HCT116 (cell line): Measurements from ENCODE around the gene ZSCAN9. TPM values are rescaled to one million over a fixed set of nuclear protein-coding genes. Genes with fewer than 3 reads are reported as not detected.

Experiments used
- ATAC-seq: fragments of 200-7000 bp; cut with Tn5 transposase; 2 replicates; pipeline ENCODE4 v1.9.1; 2020; ENCODE audit warnings: mild to moderate bottlenecking, moderate library complexity
- BruUV-seq: library from RNA; stranded (reverse); fragments of 400-500 nt; replicated peaks from 2 replicates; lab custom pipeline; 2021; lab: Mats Ljungman, UMichigan
- CTCF ChIA-PET: fragments of 300-600 bp; sonication (Branson Sonifier 250); formaldehyde crosslinking; loops from one replicate; lab custom pipeline; 2021; ENCODE audit warnings: antibody characterized with exemption; lab: Charles Lee
- POLR2A ChIA-PET: fragments of 300-600, 350-600 bp; sonication (Branson Sonifier 250); formaldehyde crosslinking; loops from one replicate; lab custom pipeline; 2021; ENCODE audit warnings: antibody characterized with exemption; lab: Charles Lee
- RAD21 ChIA-PET, 2 experiments: fragments of 300-600 bp; sonication (Branson Sonifier 250); formaldehyde crosslinking; loops; one replicate each; lab custom pipeline; 2023; ENCODE audit warnings: low total read pairs in 2 of 2; ENCODE audit not compliant: uncharacterized antibody in 2 of 2, unreplicated experiment in 2 of 2, low non-redundant PET in 1 of 2; lab: Charles Lee
- DNase-seq: peaks from one replicate; pipeline ENCODE4 v3.0.0-alpha.2; 2010; ENCODE audit warnings: low read depth, low spot score
- H2AFZ ChIP-seq: fragments of 200-600 bp; shearing (Covaris generic), sonication (generic); 2 replicates; pipeline ENCODE4 v1.6.1; 2017; ENCODE audit warnings: low read depth, mixed run types, mixed read lengths, antibody characterized with exemption, low read length; ENCODE audit not compliant: poor library complexity, severe bottlenecking
- H3K27ac ChIP-seq: 2 replicates; pipeline ENCODE4 v1.5.1; 2012; ENCODE audit warnings: low read depth, low read length
- H3K27me3 ChIP-seq: fragments of 200-600 bp; sonication (generic); 2 replicates; pipeline ENCODE4 v1.6.1; 2016; ENCODE audit warnings: mixed run types, low read length, mixed read lengths; ENCODE audit not compliant: insufficient read depth
- H3K36me3 ChIP-seq, 2 experiments: fragments of 200-500 bp in 1 of 2; fragments of 200-600 bp in 1 of 2; sonication (Bioruptor generic) in 1 of 2; sonication (generic) in 1 of 2; 2 replicates each; pipeline versions ENCODE4 v1.5.1 to v1.6.1; 2014 to 2016; ENCODE audit warnings: low read length in 2 of 2, inconsistent platforms in 1 of 2, mixed read lengths in 1 of 2, mixed run types in 1 of 2; ENCODE audit not compliant: insufficient read depth in 2 of 2, control insufficient read depth in 1 of 2
- H3K4me1 ChIP-seq, 2 experiments: fragments of 200-600 bp in 1 of 2; sonication (generic) in 1 of 2; 2 replicates each; pipeline versions ENCODE4 v1.5.1 to v1.6.1; 2012 to 2017; ENCODE audit warnings: low read length in 2 of 2, inconsistent platforms in 1 of 2, mild to moderate bottlenecking in 1 of 2, mixed read lengths in 1 of 2, mixed run types in 1 of 2, moderate library complexity in 1 of 2; ENCODE audit not compliant: insufficient read depth in 2 of 2, control insufficient read depth in 1 of 2
- H3K4me2 ChIP-seq: fragments of 200-600 bp; sonication (generic); 2 replicates; pipeline ENCODE4 v1.6.1; 2017; ENCODE audit warnings: mixed run types, low read length, mixed read lengths
- H3K4me3 ChIP-seq, 2 experiments: fragments of 200-600 bp in 1 of 2; sonication (generic) in 1 of 2; replicated peaks in 1 of 2; 2 replicates each; pipeline ENCODE4 v1.5.1; 2011 to 2016; ENCODE audit warnings: low read length in 2 of 2, control low read depth in 1 of 2, low read depth in 1 of 2, mild to moderate bottlenecking in 1 of 2, mixed read lengths in 1 of 2, mixed run types in 1 of 2
- H3K79me2 ChIP-seq: fragments of 200-600 bp; sonication (generic); 2 replicates; pipeline ENCODE4 v1.6.1; 2017; ENCODE audit warnings: mild to moderate bottlenecking, mixed run types, low read length, moderate library complexity, mixed read lengths; ENCODE audit not compliant: insufficient read depth
- H3K9ac ChIP-seq: fragments of 200-600 bp; sonication (generic); 2 replicates; pipeline ENCODE4 v1.6.1; 2016; ENCODE audit warnings: low read length, mixed read lengths
- H3K9me2 ChIP-seq: fragments of 200-600 bp; sonication (generic), shearing (Covaris generic); 2 replicates; pipeline ENCODE4 v1.6.1; 2017; ENCODE audit warnings: mixed run types, mild to moderate bottlenecking, moderate library complexity; ENCODE audit not compliant: insufficient read depth
- H3K9me3 ChIP-seq, 2 experiments: fragments of 200-500 bp in 1 of 2; fragments of 200-600 bp in 1 of 2; sonication (Bioruptor generic) in 1 of 2; sonication (generic) in 1 of 2; 2 replicates each; pipeline ENCODE4 v1.6.1; 2014 to 2017; ENCODE audit warnings: low read length in 2 of 2, mixed read lengths in 2 of 2, inconsistent platforms in 1 of 2, low read depth in 1 of 2, mild to moderate bottlenecking in 1 of 2, mixed run types in 1 of 2, moderate library complexity in 1 of 2; ENCODE audit not compliant: control insufficient read depth in 1 of 2, insufficient read depth in 1 of 2
- H4K20me1 ChIP-seq: fragments of 200-600 bp; sonication (generic), shearing (Covaris generic); 2 replicates; pipeline ENCODE4 v1.6.1; 2017; ENCODE audit warnings: mixed run types, mild to moderate bottlenecking, moderate library complexity; ENCODE audit not compliant: insufficient read depth
- CEBPB ChIP-seq: IDR thresholded peaks from 2 replicates; pipeline ENCODE4 v1.6.1; 2012; ENCODE audit warnings: low read depth
- JUND ChIP-seq: IDR thresholded peaks from 2 replicates; pipeline ENCODE4 v1.6.1; 2012
- POLR2A ChIP-seq: IDR thresholded peaks from 2 replicates; pipeline ENCODE4 v1.7.0; 2011; ENCODE audit warnings: borderline replicate concordance; ENCODE audit not compliant: insufficient read depth, insufficient read length; ENCODE audit errors: extremely low read depth
- RAD21 ChIP-seq: IDR thresholded peaks from 2 replicates; pipeline ENCODE4 v1.6.1; 2012; ENCODE audit warnings: low read depth, mild to moderate bottlenecking
- SRF ChIP-seq: IDR thresholded peaks from 2 replicates; pipeline ENCODE4 v1.6.1; 2012; ENCODE audit warnings: low read depth
- TCF7L2 ChIP-seq: IDR thresholded peaks from 2 replicates; pipeline ENCODE4 v1.7.0; 2011; ENCODE audit warnings: borderline replicate concordance, inconsistent platforms; ENCODE audit not compliant: insufficient read depth, insufficient read length; ENCODE audit errors: extremely low read depth
- YY1 ChIP-seq: IDR thresholded peaks from 2 replicates; pipeline ENCODE4 v1.6.1; 2011; ENCODE audit warnings: low read length, low read depth, moderate library complexity, mild to moderate bottlenecking; ENCODE audit not compliant: insufficient replicate concordance; ENCODE audit errors: extremely low read depth
- ZNF274 ChIP-seq: fragments of 200-500 bp; sonication (Bioruptor generic); IDR thresholded peaks from 2 replicates; pipeline ENCODE4 v1.6.1; 2014; ENCODE audit warnings: mild to moderate bottlenecking, low read depth, low read length, inconsistent platforms
- intact Hi-C: fragments of 100-400 bp; cut with micrococcal nuclease; formaldehyde crosslinking; loops from 2 replicates; pipeline ENCODE4 v1.10.0; 2022
- total RNA-seq: library from RNA; stranded (reverse); gene quantifications from one replicate; pipeline ENCODE4 v1.2.1, GENCODE V29; 2021; ENCODE audit not compliant: unreplicated experiment
- TF ChIP-seq, protein P1 (sequence below), 3 experiments: fragments of 200-600 bp in 1 of 3; sonication (generic) in 1 of 3; IDR thresholded peaks in 2 of 3; conservative IDR thresholded peaks in 1 of 3; 2 replicates each; pipeline ENCODE4 v1.5.1; 2012 to 2017; ENCODE audit warnings: low read depth in 2 of 3, low read length in 2 of 3, antibody characterized with exemption in 1 of 3, borderline replicate concordance in 1 of 3, control low read depth in 1 of 3, mild to moderate bottlenecking in 1 of 3, mixed read lengths in 1 of 3, mixed run types in 1 of 3, moderate library complexity in 1 of 3; ENCODE audit not compliant: insufficient read depth in 1 of 3
- TF ChIP-seq, protein P2 (sequence below): IDR thresholded peaks from 2 replicates; pipeline ENCODE4 v1.6.1; 2011; ENCODE audit warnings: mild to moderate bottlenecking, low read length, moderate library complexity; ENCODE audit not compliant: insufficient replicate concordance; ENCODE audit errors: extremely low read depth
- TF ChIP-seq, protein P3 (sequence below): IDR thresholded peaks from 2 replicates; pipeline ENCODE4 v1.6.1; 2012; ENCODE audit warnings: low read depth

The ZSCAN9 gene
- total RNA-seq, 1 experiment from 2014 or later = 10.8 TPM

DNA sequence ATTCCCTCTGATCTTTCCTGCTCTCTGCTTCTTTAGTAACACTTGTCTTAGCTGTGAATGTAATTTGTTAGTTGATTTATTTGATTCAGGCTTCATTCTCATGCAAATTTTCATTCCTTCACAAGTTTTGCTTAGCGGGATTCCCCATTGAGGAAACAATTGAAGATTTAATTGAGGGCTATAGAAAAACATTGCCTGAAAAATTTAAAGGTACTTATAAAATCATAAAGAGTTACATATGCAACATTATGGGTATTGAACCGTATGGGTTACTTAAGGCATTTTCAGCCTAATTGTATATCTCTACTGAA lies 11.9 kb upstream of the ZSCAN9 start:
- POLR2A ChIA-PET = no interaction called here
- Histone ChIP-seq H3K4me2 (peak overlapping the region; percentile 74), H3K27ac (no peak overlapping the region), H3K79me2 (no peaks in the 10 kb centered on the region), H2AFZ (peak overlapping the region; percentile 68), H4K20me1 (no peaks in the 10 kb centered on the region), H3K9me3 (no peaks in the 10 kb centered on the region), H3K4me3 (peak overlapping the region in 1 of 2 experiments; percentile 53; a peak in 3 of 4 replicates), H3K4me1 (peaks cover 5 to 15% of the 10 kb centered on the region in 2 experiments; a peak in 3 of 4 replicates), H3K27me3 (no peaks in the 10 kb centered on the region), H3K9ac (no peak overlapping the region), H3K36me3 (no peaks in the 10 kb centered on the region), H3K9me2 (no peaks in the 10 kb centered on the region)
- DNase-seq (no peak), ATAC-seq (no peak)
- RAD21 ChIA-PET = no interaction called here
- BruUV-seq = no TSS peak
- intact Hi-C loops = loop anchor here (2.0 to 5.0 kb wide), 2 partner anchors 78 to 311 kb away; no protein-coding TSS in a partner anchor
- TF ChIP-seq RAD21 = no peak
- TF ChIP-seq SRF = no peak
- TF ChIP-seq, protein P1, sequence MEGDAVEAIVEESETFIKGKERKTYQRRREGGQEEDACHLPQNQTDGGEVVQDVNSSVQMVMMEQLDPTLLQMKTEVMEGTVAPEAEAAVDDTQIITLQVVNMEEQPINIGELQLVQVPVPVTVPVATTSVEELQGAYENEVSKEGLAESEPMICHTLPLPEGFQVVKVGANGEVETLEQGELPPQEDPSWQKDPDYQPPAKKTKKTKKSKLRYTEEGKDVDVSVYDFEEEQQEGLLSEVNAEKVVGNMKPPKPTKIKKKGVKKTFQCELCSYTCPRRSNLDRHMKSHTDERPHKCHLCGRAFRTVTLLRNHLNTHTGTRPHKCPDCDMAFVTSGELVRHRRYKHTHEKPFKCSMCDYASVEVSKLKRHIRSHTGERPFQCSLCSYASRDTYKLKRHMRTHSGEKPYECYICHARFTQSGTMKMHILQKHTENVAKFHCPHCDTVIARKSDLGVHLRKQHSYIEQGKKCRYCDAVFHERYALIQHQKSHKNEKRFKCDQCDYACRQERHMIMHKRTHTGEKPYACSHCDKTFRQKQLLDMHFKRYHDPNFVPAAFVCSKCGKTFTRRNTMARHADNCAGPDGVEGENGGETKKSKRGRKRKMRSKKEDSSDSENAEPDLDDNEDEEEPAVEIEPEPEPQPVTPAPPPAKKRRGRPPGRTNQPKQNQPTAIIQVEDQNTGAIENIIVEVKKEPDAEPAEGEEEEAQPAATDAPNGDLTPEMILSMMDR (IDR thresholded peaks at IDR 0.05 in 2 of 3, conservative IDR thresholded peaks at IDR 0.05 in 1 of 3; ENCODE audit: borderline replicate concordance in 1 of 3, insufficient read depth in 1 of 3, low read depth in 2 of 3, low read length in 2 of 3) = no peak
- TF ChIP-seq, protein P2, sequence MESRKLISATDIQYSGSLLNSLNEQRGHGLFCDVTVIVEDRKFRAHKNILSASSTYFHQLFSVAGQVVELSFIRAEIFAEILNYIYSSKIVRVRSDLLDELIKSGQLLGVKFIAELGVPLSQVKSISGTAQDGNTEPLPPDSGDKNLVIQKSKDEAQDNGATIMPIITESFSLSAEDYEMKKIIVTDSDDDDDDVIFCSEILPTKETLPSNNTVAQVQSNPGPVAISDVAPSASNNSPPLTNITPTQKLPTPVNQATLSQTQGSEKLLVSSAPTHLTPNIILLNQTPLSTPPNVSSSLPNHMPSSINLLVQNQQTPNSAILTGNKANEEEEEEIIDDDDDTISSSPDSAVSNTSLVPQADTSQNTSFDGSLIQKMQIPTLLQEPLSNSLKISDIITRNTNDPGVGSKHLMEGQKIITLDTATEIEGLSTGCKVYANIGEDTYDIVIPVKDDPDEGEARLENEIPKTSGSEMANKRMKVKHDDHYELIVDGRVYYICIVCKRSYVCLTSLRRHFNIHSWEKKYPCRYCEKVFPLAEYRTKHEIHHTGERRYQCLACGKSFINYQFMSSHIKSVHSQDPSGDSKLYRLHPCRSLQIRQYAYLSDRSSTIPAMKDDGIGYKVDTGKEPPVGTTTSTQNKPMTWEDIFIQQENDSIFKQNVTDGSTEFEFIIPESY = no peak
- no peak for TF ChIP-seq POLR2A
- TF ChIP-seq, protein P3, sequence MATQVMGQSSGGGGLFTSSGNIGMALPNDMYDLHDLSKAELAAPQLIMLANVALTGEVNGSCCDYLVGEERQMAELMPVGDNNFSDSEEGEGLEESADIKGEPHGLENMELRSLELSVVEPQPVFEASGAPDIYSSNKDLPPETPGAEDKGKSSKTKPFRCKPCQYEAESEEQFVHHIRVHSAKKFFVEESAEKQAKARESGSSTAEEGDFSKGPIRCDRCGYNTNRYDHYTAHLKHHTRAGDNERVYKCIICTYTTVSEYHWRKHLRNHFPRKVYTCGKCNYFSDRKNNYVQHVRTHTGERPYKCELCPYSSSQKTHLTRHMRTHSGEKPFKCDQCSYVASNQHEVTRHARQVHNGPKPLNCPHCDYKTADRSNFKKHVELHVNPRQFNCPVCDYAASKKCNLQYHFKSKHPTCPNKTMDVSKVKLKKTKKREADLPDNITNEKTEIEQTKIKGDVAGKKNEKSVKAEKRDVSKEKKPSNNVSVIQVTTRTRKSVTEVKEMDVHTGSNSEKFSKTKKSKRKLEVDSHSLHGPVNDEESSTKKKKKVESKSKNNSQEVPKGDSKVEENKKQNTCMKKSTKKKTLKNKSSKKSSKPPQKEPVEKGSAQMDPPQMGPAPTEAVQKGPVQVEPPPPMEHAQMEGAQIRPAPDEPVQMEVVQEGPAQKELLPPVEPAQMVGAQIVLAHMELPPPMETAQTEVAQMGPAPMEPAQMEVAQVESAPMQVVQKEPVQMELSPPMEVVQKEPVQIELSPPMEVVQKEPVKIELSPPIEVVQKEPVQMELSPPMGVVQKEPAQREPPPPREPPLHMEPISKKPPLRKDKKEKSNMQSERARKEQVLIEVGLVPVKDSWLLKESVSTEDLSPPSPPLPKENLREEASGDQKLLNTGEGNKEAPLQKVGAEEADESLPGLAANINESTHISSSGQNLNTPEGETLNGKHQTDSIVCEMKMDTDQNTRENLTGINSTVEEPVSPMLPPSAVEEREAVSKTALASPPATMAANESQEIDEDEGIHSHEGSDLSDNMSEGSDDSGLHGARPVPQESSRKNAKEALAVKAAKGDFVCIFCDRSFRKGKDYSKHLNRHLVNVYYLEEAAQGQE = no peak
- no peak for TF ChIP-seq JUND
- no peak for TF ChIP-seq ZNF274
- no peak for TF ChIP-seq CEBPB
- no peak for TF ChIP-seq TCF7L2
- TF ChIP-seq YY1 = no peak
- CTCF ChIA-PET = no interaction called here
